Activated naive CD8-positive, alpha-beta T cell treated with anti-CD3 and anti-CD28 coated beads, Interleukin-2, amount 50 U/mL, for 24 hours (primary cell): ENCODE data around the gene DHRS1.

ENCODE experiments used
- ATAC-seq: fragments of 150-1000 bp; cut with Tn5 transposase; one replicate; pipeline ENCODE4 v1.10.0; 2021
- DNase-seq: peaks from one replicate; pipeline ENCODE4 v3.0.0; 2021
- H3K27ac Mint-ChIP-seq: one replicate; pipeline ENCODE4 v1.8.0; 2021; ENCODE audit warnings: mild to moderate bottlenecking, mixed read lengths
- H3K27me3 Mint-ChIP-seq: one replicate; pipeline ENCODE4 v1.8.0; 2021; ENCODE audit warnings: mixed read lengths
- H3K36me3 Mint-ChIP-seq: one replicate; pipeline ENCODE4 v1.8.0; 2021; ENCODE audit warnings: low read depth, mixed read lengths
- H3K4me1 Mint-ChIP-seq: one replicate; pipeline ENCODE4 v1.8.0; 2021; ENCODE audit warnings: mixed read lengths
- H3K4me3 Mint-ChIP-seq: one replicate; pipeline ENCODE4 v1.8.0; 2021; ENCODE audit warnings: mild to moderate bottlenecking, moderate library complexity, mixed read lengths
- H3K9me3 Mint-ChIP-seq: one replicate; pipeline ENCODE4 v1.8.0; 2021; ENCODE audit warnings: mixed read lengths

Gene DHRS1

DNA sequence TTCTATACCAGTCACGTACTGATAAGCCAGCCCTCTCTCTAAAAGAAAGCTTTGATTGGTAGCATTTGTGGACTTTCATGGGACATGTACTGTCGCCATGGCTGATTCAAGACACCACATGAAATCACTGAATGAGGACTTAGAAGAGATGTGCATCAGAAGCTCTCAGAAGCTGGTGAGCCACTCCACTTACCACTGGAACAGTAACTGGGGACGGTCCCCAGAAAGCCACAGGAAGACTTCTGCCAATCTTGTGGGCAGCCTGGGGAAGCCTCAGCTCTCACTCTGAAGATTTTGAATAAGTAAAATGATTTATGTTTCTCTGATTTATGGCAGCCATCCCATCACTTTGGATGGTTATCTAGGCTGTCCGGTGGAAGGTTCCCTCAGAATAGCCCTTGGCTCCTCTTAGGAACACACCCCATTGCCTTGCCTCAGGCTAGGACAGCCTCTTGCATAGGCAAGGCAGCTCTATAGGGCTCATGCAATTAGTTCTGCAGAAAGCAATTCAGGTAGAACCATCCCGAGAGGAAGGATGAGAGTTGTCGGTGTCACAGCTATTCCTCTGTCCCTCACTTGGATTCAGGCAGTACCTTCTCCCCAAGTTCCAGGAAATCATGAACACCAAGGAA lies 9.8 kb downstream of the DHRS1 start:
- peak overlapping the region; percentile 27 for H3K27ac Mint-ChIP-seq
- H3K36me3 Mint-ChIP-seq: peaks cover 28% of the 10 kb centered on the region
- peaks cover 53% of the 10 kb centered on the region for H3K4me1 Mint-ChIP-seq
- peaks cover 3% of the 10 kb centered on the region for H3K27me3 Mint-ChIP-seq
- DNase-seq (peak; percentile 71), ATAC-seq (peak; percentile 100)
- H3K4me3 Mint-ChIP-seq: no peak overlapping the region
- H3K9me3 Mint-ChIP-seq: no peaks in the 10 kb centered on the region

DNA sequence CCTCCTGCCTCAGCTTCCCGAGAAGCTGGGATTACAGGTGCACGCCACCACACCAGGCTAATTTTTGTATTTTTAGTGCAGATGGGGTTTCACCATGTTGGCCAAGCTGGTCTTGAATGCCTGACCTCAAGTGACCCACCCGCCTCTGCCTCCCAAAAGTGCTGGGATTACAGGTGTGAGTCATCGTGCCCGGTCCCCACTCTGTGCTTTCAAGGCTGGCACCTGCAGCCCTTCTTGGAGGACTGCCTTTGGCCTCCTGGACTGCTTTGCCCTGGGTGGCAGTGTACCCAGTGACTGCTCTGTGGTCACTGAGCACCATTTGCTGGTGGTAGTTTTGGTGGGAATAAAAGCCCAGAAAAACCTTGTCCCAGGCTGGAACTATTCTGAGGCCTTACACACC lies 12.6 kb downstream of the DHRS1 start:
- H3K4me1 Mint-ChIP-seq: peaks cover 52% of the 10 kb centered on the region
- ATAC-seq: no peak

DNA sequence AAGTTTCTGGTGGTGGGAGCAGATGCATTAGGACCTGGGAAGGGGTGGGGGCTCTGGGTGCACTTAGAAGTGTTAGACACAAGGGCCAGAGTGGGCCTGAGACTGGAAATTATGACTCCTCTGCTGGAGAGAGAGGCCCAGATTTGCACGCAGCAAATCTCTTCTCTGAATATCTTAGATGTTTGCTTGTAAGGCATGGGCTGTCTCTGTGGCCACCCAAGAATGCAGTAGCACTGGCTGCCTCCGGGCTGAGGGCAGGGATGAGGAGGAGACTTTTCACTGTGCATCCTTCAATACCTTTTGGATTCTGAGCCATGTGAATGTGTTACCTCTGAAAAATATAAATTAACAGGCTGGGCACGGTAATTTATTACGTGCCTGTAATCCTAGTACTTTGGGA lies 14.2 kb downstream of the DHRS1 start:
- Mint-ChIP-seq H3K27me3 (peaks cover 3% of the 10 kb centered on the region), H3K4me1 (peaks cover 41% of the 10 kb centered on the region), H3K4me3 (no peak overlapping the region), H3K9me3 (no peaks in the 10 kb centered on the region), H3K36me3 (peaks cover 5% of the 10 kb centered on the region), H3K27ac (no peak overlapping the region)
- DNase-seq (no peak), ATAC-seq (no peak)

More for the DNA sequence above, 12.6 kb downstream of the DHRS1 start:
- peaks cover 3% of the 10 kb centered on the region for H3K27me3 Mint-ChIP-seq
- DNase-seq: no peak
- no peak overlapping the region for H3K4me3 Mint-ChIP-seq
- H3K36me3 Mint-ChIP-seq: peaks cover 20% of the 10 kb centered on the region
- H3K27ac Mint-ChIP-seq: no peak overlapping the region
- H3K9me3 Mint-ChIP-seq: no peaks in the 10 kb centered on the region

DNA sequence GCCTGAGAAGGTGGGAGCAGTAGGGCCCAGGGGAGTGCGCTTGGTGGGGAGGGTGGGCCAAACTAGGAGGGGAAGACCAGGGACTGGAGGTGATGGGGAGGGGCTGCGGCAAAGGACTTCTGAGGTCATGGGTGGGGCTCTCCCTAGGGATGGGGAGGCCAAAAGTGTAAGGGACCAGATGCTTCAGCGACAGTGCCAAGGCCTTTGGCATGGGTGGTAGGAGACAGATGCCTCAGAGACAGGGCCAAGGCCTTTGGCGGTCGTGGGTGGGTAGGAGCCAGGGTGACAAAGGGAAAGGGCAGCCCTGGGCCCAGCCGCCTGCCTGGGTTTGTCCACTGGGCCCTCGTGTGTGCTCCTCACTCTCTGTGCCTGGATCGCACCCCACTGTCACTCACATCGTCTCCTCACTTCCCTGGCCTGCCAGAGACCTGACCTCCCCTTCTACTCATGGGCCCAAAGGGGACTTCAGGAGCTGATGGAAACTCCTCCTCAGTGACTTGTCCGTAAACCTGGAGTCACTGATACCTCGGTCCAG lies 15.0 kb downstream of the DHRS1 start:
- Mint-ChIP-seq H3K27me3 (peaks cover 3% of the 10 kb centered on the region), H3K4me3 (no peak overlapping the region), H3K4me1 (peaks cover 41% of the 10 kb centered on the region), H3K27ac (no peak overlapping the region), H3K36me3 (peaks cover 3% of the 10 kb centered on the region), H3K9me3 (no peaks in the 10 kb centered on the region)
- DNase-seq (no peak), ATAC-seq (no peak)

DNA sequence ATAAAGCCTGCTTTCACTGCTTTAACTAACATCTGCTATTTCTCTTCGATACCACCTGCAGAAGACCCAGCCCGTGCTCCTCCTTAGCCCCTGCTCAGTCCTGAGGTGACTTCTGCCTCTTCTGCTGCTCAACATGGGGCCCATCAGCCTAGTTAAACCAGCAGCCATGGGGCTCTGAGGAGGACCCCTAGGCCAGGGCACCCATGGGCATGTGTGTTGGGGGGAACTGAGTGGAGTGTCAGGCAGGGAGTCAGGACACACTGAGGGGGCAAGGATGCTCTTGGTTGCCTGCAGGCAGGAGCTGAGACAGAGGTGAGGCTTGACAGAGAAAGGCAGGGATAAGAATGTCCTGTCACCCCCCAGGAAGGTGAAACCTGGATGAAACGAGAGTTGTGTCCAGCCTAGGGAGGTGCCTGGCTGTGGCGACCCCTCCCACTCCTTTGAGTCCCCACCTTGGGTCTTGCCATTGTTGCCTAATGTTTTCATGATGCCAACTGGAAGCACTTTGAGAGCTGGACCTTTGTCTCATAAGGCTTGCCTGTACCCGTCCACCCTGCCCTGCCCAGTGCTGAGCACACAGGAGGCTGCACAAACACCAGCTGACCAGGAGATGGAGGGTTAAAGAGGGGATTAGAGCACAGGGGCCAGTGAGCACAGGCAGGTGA lies 15.7 kb downstream of the DHRS1 start:
- Mint-ChIP-seq H3K9me3 (no peaks in the 10 kb centered on the region), H3K27me3 (peaks cover 3% of the 10 kb centered on the region), H3K4me3 (no peak overlapping the region), H3K4me1 (peaks cover 41% of the 10 kb centered on the region), H3K36me3 (peaks cover 3% of the 10 kb centered on the region), H3K27ac (no peak overlapping the region)
- no peak for DNase-seq
- ATAC-seq: no peak

DNA sequence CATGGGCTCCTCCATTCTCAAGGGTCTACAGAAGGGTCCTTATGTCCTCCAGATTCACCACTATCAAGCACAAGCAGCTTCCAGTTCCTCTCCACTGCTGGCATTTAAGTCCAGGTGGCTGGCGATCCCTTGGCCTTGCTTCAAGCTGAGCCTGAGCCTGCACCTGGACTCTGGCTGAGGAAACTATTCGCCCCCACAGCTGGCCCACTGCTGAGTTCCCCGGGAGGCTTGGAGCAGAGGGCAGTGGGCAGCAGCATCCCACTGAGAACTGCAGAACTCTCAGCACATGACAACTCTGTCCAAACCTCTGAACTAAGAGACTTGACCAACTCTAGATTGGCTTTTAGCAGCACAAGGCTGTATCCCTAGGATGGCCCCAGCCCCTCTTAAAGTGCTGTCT lies 16.8 kb downstream of the DHRS1 start:
- Mint-ChIP-seq H3K27me3 (peaks cover 3% of the 10 kb centered on the region), H3K27ac (no peak overlapping the region), H3K9me3 (peaks cover 5% of the 10 kb centered on the region), H3K4me1 (peaks cover 47% of the 10 kb centered on the region), H3K4me3 (no peak overlapping the region), H3K36me3 (peaks cover 6% of the 10 kb centered on the region)
- DNase-seq (no peak), ATAC-seq (no peak)

DNA sequence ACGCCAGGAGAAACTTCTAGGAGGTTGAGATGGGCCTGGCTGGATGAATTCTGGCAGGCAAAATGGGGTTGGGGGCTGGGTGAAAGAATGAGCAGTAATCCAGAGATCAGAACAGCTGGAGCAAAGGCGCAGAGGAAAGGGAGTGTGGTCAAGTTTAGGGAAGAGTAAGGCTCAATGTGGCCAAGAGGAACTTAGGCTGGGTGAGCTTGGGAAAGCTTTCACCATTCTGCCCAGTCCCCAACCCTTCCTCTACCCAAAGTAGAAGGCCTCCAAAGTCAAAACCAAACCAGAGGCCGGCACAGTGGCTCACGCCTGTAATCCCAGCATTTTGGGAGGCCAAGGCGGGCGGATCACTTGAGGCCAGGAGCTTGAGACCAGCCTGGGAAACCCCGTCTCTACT lies 17.9 kb downstream of the DHRS1 start:
- ATAC-seq (no peak), DNase-seq (no peak)
- peaks cover 5% of the 10 kb centered on the region for H3K9me3 Mint-ChIP-seq
- H3K4me1 Mint-ChIP-seq: peaks cover 51% of the 10 kb centered on the region
- no peak overlapping the region for H3K4me3 Mint-ChIP-seq
- peaks cover 6% of the 10 kb centered on the region for H3K36me3 Mint-ChIP-seq
- peak overlapping the region; percentile 45 for H3K27ac Mint-ChIP-seq
- no peaks in the 10 kb centered on the region for H3K27me3 Mint-ChIP-seq

DNA sequence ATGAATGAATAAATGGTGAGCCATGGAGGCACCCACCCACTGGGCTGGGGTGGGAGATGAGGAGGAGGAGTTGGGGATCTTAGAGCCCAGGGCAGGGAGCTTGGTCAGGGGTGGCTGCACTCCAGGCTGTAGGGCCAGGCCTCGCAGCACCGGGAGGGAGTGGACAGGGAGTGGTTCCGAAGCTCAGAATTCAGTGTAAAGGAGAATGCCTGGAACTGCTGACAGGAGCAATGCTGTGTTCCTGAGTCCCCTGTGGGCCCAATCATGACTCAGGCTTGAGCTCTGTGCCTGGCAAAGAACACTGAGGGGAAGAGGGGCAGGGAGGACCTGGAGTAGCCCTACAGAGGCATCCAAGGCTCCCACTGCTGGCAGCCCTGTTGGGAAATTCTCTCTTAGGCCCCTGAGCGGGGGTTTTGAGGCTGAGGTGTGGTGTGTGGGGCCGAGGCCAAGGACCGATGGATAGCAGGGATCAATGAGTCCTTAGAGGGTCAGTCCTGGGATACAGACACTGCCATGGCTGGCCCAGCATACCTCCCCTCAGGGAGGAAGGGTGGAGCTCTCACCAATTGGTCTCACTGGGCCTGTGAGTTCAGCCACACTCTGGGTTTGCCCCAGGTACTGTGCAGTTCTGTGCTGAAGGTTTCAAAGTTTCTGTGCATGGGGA lies 18.7 kb downstream of the DHRS1 start:
- no peak for ATAC-seq
- Mint-ChIP-seq H3K27ac (no peak overlapping the region), H3K9me3 (peaks cover 5% of the 10 kb centered on the region), H3K4me1 (peaks cover 49% of the 10 kb centered on the region), H3K27me3 (no peaks in the 10 kb centered on the region), H3K36me3 (peaks cover 6% of the 10 kb centered on the region), H3K4me3 (no peak overlapping the region)
- DNase-seq: no peak

DNA sequence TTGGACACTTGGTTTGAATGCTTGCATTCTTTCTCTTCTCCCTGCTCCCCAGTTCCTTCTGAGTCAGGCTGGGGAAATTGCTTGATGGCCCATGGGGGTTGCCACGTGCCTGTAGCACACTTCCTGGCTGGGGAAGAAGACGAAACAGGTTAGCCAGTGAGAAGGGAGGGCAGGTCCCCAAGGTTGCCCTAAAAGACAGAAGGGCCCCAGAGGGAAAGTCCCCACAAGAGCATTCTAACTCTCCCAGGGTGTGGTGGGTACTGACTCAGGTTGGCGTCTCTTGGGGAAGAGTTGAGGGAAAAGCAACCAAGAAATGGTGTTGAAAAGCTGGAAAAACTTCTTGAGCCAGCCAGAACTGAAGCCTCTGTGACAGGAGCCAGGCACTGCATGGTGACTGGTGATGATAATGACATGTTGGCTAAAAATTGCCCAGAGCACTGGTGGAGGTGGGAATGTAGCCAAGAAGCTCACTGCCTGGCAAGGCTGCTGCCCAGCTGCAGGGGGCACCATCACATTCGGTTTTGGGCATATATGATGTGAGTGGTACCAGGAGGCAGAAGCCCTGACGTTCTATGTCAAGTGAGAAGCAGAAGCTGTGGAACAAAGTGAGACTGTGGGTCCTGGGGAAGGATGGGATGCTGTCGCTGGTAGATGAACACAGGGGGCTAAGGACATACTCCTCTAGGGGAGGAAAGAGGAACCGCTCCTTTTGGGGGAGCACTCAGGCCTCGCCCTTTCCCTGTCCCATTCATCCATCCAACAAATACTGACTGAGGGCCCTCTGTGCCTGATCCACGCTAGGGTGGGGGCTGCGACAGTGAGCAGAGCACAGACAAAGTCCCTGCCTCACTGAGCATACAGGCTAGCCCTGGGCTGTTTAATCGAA lies 20.0 kb downstream of the DHRS1 start:
- peak; percentile 97 for ATAC-seq
- peaks cover 47% of the 10 kb centered on the region for H3K4me1 Mint-ChIP-seq
- H3K36me3 Mint-ChIP-seq: peaks cover 6% of the 10 kb centered on the region

DNA sequence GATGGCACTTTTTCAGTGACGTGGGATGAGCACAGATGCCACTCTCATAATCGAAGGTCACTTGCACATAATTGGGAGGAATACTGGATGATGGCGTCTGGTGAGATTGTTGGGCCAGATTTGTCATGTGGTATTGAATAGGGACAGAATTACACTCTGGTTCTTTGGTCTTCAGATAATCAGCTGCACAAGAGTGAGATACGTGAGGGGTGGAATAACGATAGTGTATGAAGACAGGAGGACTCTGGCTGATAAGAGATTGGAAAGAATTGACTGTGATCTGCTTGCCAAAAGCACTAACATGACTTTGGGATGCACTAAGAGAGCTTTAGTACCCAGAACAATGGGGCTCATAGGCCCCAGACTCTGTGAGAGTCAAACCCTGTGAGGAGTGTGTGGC lies 21.2 kb downstream of the DHRS1 start:
- H3K36me3 Mint-ChIP-seq: peaks cover 6% of the 10 kb centered on the region
- H3K4me1 Mint-ChIP-seq: peaks cover 57% of the 10 kb centered on the region
- H3K27ac Mint-ChIP-seq: peak overlapping the region; percentile 76
- DNase-seq (no peak), ATAC-seq (no peak)
- H3K27me3 Mint-ChIP-seq: no peaks in the 10 kb centered on the region
- H3K4me3 Mint-ChIP-seq: peak overlapping the region; percentile 24
- peaks cover 5% of the 10 kb centered on the region for H3K9me3 Mint-ChIP-seq

More for the DNA sequence above, 20.0 kb downstream of the DHRS1 start:
- Mint-ChIP-seq H3K4me3 (peak overlapping the region; percentile 58), H3K27ac (peak overlapping the region; percentile 76), H3K27me3 (no peaks in the 10 kb centered on the region), H3K9me3 (peaks cover 5% of the 10 kb centered on the region)
- peak; percentile 68 for DNase-seq

DNA sequence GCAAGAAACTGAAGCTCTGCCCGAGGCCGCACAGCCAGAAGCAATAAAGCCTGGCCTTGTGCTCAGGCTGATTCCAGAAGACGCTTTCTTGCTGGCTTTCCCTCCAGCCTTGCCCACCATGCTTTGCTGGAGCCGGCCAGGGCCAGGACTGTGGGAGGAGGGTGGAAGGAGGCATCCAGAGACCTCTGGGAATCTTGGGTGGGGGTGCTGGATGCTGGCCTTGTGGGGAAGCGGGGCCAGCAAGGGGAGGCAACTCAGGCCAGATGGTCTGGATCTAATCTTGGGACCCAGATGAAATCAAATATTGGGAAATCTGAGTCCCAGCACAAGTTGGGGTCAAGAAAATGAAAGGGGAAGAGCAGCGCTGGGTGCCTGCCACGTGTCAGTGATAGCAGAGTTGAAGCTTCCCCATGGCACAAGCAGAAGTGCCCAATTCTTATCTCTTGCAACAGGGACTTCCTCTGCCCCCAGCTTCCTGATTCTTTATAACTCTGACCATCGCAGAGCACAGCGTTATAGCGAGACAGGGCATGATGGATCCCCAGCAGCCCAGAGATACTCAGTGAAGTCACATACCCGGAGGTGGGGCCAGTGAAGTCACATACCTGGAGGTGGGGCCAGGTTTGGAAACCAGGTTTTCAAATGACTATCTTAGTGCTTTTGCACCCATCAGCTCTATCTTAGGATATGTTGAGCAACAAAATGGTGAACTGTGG lies 21.8 kb downstream of the DHRS1 start:
- Mint-ChIP-seq H3K4me3 (no peak overlapping the region), H3K27me3 (no peaks in the 10 kb centered on the region), H3K36me3 (peaks cover 6% of the 10 kb centered on the region), H3K4me1 (peaks cover 64% of the 10 kb centered on the region), H3K27ac (peak overlapping the region; percentile 76), H3K9me3 (peaks cover 5% of the 10 kb centered on the region)
- DNase-seq: peak; percentile 23
- no peak for ATAC-seq

DNA sequence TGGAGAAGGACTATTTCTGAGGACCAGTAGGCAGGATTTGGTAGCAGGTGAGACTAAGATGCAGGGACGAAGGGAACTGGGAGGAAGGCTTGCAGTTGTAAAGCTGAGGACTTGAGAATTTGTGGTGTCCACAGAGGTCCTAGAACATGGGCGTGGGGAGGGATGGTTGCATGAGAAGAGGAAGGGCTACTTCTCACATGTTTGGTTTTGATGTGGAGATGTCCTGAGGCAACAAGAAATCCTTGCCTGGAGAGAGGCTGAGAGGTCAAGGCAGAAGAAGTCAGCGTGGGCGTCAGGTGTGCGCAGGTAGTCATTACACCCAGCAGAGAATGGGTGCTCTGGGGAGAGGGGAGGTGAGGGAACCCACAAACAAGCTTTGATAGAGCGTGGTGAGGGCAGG lies 22.5 kb downstream of the DHRS1 start:
- Mint-ChIP-seq H3K27ac (peak overlapping the region; percentile 19), H3K4me1 (peaks cover 70% of the 10 kb centered on the region), H3K4me3 (no peak overlapping the region), H3K27me3 (no peaks in the 10 kb centered on the region), H3K36me3 (peaks cover 6% of the 10 kb centered on the region), H3K9me3 (peaks cover 5% of the 10 kb centered on the region)
- DNase-seq (no peak), ATAC-seq (no peak)

DNA sequence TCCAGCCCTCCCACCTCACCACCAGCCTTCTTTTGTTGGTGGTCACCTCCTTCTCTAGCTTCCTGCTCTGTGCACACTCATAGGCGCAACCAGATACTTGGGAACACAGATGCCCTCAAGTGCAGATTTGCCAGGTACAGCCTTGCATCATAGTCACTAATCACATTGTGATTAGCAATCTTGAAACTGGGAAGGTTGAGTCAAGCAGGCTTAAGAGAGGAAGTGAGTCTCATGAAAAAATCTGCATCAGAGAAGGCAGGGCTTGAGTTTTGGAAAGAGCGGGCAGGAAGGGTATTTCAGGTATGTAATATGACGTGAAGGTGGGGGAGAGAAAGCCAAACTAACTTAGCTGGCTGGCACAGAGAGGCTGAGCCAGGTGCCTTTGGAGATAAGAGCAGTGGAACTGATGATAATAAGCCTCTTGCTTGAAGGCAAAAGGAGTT lies 25.5 kb downstream of the DHRS1 start:
- peak overlapping the region; percentile 41 for H3K4me3 Mint-ChIP-seq
- ATAC-seq: peak; percentile 67
- H3K27me3 Mint-ChIP-seq: no peaks in the 10 kb centered on the region
- peak overlapping the region; percentile 82 for H3K27ac Mint-ChIP-seq
- DNase-seq: peak; percentile 45
- peaks cover 6% of the 10 kb centered on the region for H3K36me3 Mint-ChIP-seq
- H3K9me3 Mint-ChIP-seq: peaks cover 5% of the 10 kb centered on the region
- peaks cover 70% of the 10 kb centered on the region for H3K4me1 Mint-ChIP-seq
